H1 (cell line): ENCODE results near the gene U2AF1L4. TPM values are rescaled to one million over a fixed set of nuclear protein-coding genes. Genes with fewer than 3 reads are reported as not detected.

Source experiments
- CTCF ChIA-PET: fragments of 300-600 bp; sonication (Branson Sonifier 250); formaldehyde crosslinking; loops from one replicate; lab custom pipeline; 2021; ENCODE audit not compliant: partially characterized antibody; lab: Charles Lee
- POLR2A ChIA-PET: fragments of 300-600 bp; sonication (Branson Sonifier 250); formaldehyde crosslinking; loops from one replicate; lab custom pipeline; 2021; ENCODE audit warnings: inconsistent platforms; ENCODE audit not compliant: partially characterized antibody; lab: Charles Lee
- DNase-seq, 2 experiments: peaks; one replicate each; pipeline versions ENCODE4 v3.0.0 to v3.0.0-alpha.2; 2010 to 2022; ENCODE audit warnings: low spot score in 2 of 2, low read depth in 1 of 2, mixed read lengths in 1 of 2
- FAIRE-seq: peaks from 2 replicates; lab custom pipeline; 2011; peaks lifted over from hg19 to GRCh38; lab: Jason Lieb, UNC
- H2AFZ ChIP-seq: 2 replicates; pipeline ENCODE4 v1.8.1; 2012; ENCODE audit warnings: low read length, inconsistent platforms
- H2AK5ac ChIP-seq: 2 replicates; pipeline ENCODE4 v1.6.1; 2013; ENCODE audit warnings: low read depth, low read length
- H2BK120ac ChIP-seq: replicated peaks from 2 replicates; pipeline ENCODE3; 2013; ENCODE audit warnings: low read depth, low read length, inconsistent platforms
- H2BK12ac ChIP-seq: 2 replicates; pipeline ENCODE4 v1.6.1; 2013; ENCODE audit warnings: low read depth, low read length
- H2BK15ac ChIP-seq: 2 replicates; pipeline ENCODE4 v1.6.1; 2013; ENCODE audit warnings: low read length
- H2BK20ac ChIP-seq: 2 replicates; pipeline ENCODE4 v1.6.1; 2013; ENCODE audit warnings: low read length
- H2BK5ac ChIP-seq: 2 replicates; pipeline ENCODE4 v1.6.1; 2013; ENCODE audit warnings: low read depth, low read length
- H3K14ac ChIP-seq: 2 replicates; pipeline ENCODE4 v1.6.1; 2013; ENCODE audit warnings: inconsistent platforms; ENCODE audit not compliant: insufficient read length
- H3K18ac ChIP-seq: 2 replicates; pipeline ENCODE4 v1.6.1; 2013; ENCODE audit warnings: low read length; ENCODE audit errors: extremely low read depth
- H3K23ac ChIP-seq: 2 replicates; pipeline ENCODE4 v1.6.1; 2013; ENCODE audit warnings: inconsistent platforms; ENCODE audit not compliant: insufficient read length
- H3K23me2 ChIP-seq: 2 replicates; pipeline ENCODE4 v1.6.1; 2013; ENCODE audit warnings: low read depth, low read length
- H3K27ac ChIP-seq: 2 replicates; pipeline ENCODE4 v1.6.1; 2011; ENCODE audit warnings: low read depth, low read length, inconsistent platforms
- H3K27me3 ChIP-seq, 4 experiments: replicated peaks in 1 of 4; 1 replicate in 1 of 4; 2 replicates in 3 of 4; pipeline versions ENCODE4 v1.6.1 to v1.8.1; 2011 to 2013; ENCODE audit warnings: low read length in 3 of 4, mild to moderate bottlenecking in 3 of 4, inconsistent platforms in 2 of 4, mixed read lengths in 2 of 4, moderate library complexity in 1 of 4; ENCODE audit not compliant: control insufficient read depth in 3 of 4, insufficient read depth in 3 of 4; ENCODE audit errors: extremely low read depth in 1 of 4
- H3K36me3 ChIP-seq, 4 experiments: 2 replicates each; pipeline versions ENCODE4 v1.6.1 to v1.8.1; 2011 to 2013; ENCODE audit warnings: mild to moderate bottlenecking in 4 of 4, low read length in 3 of 4, moderate library complexity in 2 of 4, control low read depth in 1 of 4, inconsistent platforms in 1 of 4; ENCODE audit not compliant: insufficient read depth in 4 of 4, control insufficient read depth in 2 of 4
- H3K4ac ChIP-seq: replicated peaks from 2 replicates; pipeline ENCODE3; 2013; ENCODE audit warnings: low read length, low read depth, mixed read lengths, inconsistent platforms; ENCODE audit not compliant: insufficient read length
- H3K4me1 ChIP-seq, 4 experiments: replicated peaks in 1 of 4; 1 replicate in 1 of 4; 2 replicates in 3 of 4; pipeline versions ENCODE4 v1.6.1 to v1.8.1; 2011 to 2013; ENCODE audit warnings: low read length in 3 of 4, inconsistent platforms in 2 of 4, mixed read lengths in 1 of 4; ENCODE audit not compliant: insufficient read depth in 4 of 4, control insufficient read depth in 3 of 4
- H3K4me2 ChIP-seq, 2 experiments: 2 replicates each; pipeline versions ENCODE4 v1.6.1 to v1.8.1; 2011 to 2013; ENCODE audit warnings: low read depth in 2 of 2, low read length in 2 of 2, control low read depth in 1 of 2, inconsistent platforms in 1 of 2, mild to moderate bottlenecking in 1 of 2; ENCODE audit not compliant: insufficient read depth in 1 of 2
- H3K4me3 ChIP-seq, 4 experiments: fragments of 200-600, 300-600 bp in 1 of 4; sonication (generic), shearing (Covaris generic), sonication (Bioruptor Twin) in 1 of 4; 2 replicates each; pipeline versions ENCODE4 v1.5.1 to v1.8.1; 2011 to 2016; ENCODE audit warnings: low read length in 4 of 4, low read depth in 3 of 4, control low read depth in 2 of 4, inconsistent platforms in 2 of 4, mild to moderate bottlenecking in 2 of 4, mixed read lengths in 1 of 4, moderate library complexity in 1 of 4; ENCODE audit not compliant: insufficient read depth in 2 of 4; ENCODE audit errors: extremely low read depth in 1 of 4
- H3K56ac ChIP-seq: replicated peaks from 2 replicates; pipeline ENCODE3; 2013; ENCODE audit warnings: low read depth, mild to moderate bottlenecking, mixed read lengths, low read length, inconsistent platforms; ENCODE audit not compliant: insufficient read length
- H3K79me1 ChIP-seq: 2 replicates; pipeline ENCODE4 v1.6.1; 2013; ENCODE audit warnings: low read depth, low read length, control low read depth
- H3K79me2 ChIP-seq, 2 experiments: 2 replicates each; pipeline versions ENCODE4 v1.6.1 to v1.8.1; 2012 to 2013; ENCODE audit warnings: low read length in 2 of 2, mild to moderate bottlenecking in 2 of 2, inconsistent platforms in 1 of 2; ENCODE audit not compliant: insufficient read depth in 2 of 2, control insufficient read depth in 1 of 2
- H3K9ac ChIP-seq, 4 experiments: replicated peaks in 1 of 4; 1 replicate in 1 of 4; 2 replicates in 3 of 4; pipeline versions ENCODE4 v1.6.1 to v1.8.1; 2011 to 2013; ENCODE audit warnings: low read depth in 3 of 4, low read length in 3 of 4, control low read depth in 2 of 4, mild to moderate bottlenecking in 2 of 4, moderate library complexity in 2 of 4, inconsistent platforms in 1 of 4; ENCODE audit errors: extremely low read depth in 1 of 4
- H3K9me3 ChIP-seq, 2 experiments: 2 replicates each; pipeline versions ENCODE4 v1.6.1 to v1.8.1; 2012 to 2013; ENCODE audit warnings: mild to moderate bottlenecking in 2 of 2, moderate library complexity in 2 of 2, control low read depth in 1 of 2, inconsistent platforms in 1 of 2, low read depth in 1 of 2, low read length in 1 of 2, mixed read lengths in 1 of 2; ENCODE audit not compliant: insufficient read depth in 2 of 2
- H4K20me1 ChIP-seq, 2 experiments: replicated peaks in 1 of 2; 2 replicates each; pipeline versions ENCODE3 to v1.8.1; 2011 to 2013; ENCODE audit warnings: inconsistent platforms in 2 of 2, low read length in 2 of 2, mild to moderate bottlenecking in 1 of 2; ENCODE audit not compliant: insufficient read depth in 2 of 2, control insufficient read depth in 1 of 2
- H4K5ac ChIP-seq: 2 replicates; pipeline ENCODE4 v1.6.1; 2013; ENCODE audit warnings: low read length, low read depth, mixed read lengths, inconsistent platforms; ENCODE audit not compliant: insufficient read length
- H4K8ac ChIP-seq: 2 replicates; pipeline ENCODE4 v1.8.0; 2013; ENCODE audit warnings: mild to moderate bottlenecking, moderate library complexity, low read length, inconsistent platforms; ENCODE audit not compliant: insufficient read depth; ENCODE audit errors: extremely low read depth
- H4K91ac ChIP-seq: replicated peaks from 2 replicates; pipeline ENCODE3; 2013; ENCODE audit warnings: low read length, mixed read lengths, inconsistent platforms; ENCODE audit not compliant: insufficient read length
- BACH1 ChIP-seq: IDR thresholded peaks from 2 replicates; pipeline ENCODE4 v1.6.1; 2012; ENCODE audit warnings: low read length, improper control_type of control experiment
- CEBPB ChIP-seq: IDR thresholded peaks from 2 replicates; pipeline ENCODE4 v1.6.1; 2012; ENCODE audit warnings: low read depth, low read length
- CREB1 ChIP-seq: IDR thresholded peaks from 2 replicates; pipeline ENCODE4 v1.6.1; 2012; ENCODE audit warnings: inconsistent platforms
- HDAC2 ChIP-seq, 2 experiments: fragments of 300-600 bp in 1 of 2; sonication (generic) in 1 of 2; IDR thresholded peaks; 2 replicates each; pipeline ENCODE4 v1.6.1; 2011 to 2012; ENCODE audit warnings: low read depth in 2 of 2, low read length in 2 of 2, mild to moderate bottlenecking in 2 of 2, moderate library complexity in 2 of 2, borderline replicate concordance in 1 of 2, inconsistent platforms in 1 of 2
- PHF8 ChIP-seq: fragments of 200-600 bp; sonication (generic); conservative IDR thresholded peaks from 2 replicates; pipeline ENCODE4 v1.7.1; 2012; ENCODE audit warnings: low read depth, mild to moderate bottlenecking, inconsistent platforms, low read length, moderate library complexity
- POLR2A ChIP-seq, 2 experiments: IDR thresholded peaks; 1 replicate in 1 of 2; 2 replicates in 1 of 2; pipeline ENCODE4 v1.6.1; 2011; ENCODE audit warnings: low read depth in 2 of 2, low read length in 2 of 2, mild to moderate bottlenecking in 2 of 2; ENCODE audit errors: control extremely low read depth in 1 of 2
- RBBP5 ChIP-seq: IDR thresholded peaks from 2 replicates; pipeline ENCODE4 v1.7.1; 2012; ENCODE audit warnings: low read depth, mild to moderate bottlenecking, inconsistent platforms, low read length, moderate library complexity, borderline replicate concordance
- SP2 ChIP-seq: IDR thresholded peaks from 2 replicates; pipeline ENCODE4 v1.6.1; 2012; ENCODE audit warnings: mild to moderate bottlenecking, low read length, inconsistent platforms
- TCF12 ChIP-seq: IDR thresholded peaks from 2 replicates; pipeline ENCODE4 v1.6.1; 2011; ENCODE audit warnings: low read depth, mild to moderate bottlenecking, low read length
- ZNF274 ChIP-seq: IDR thresholded peaks from 2 replicates; pipeline ENCODE4 v1.7.0; 2012; ENCODE audit warnings: low read length, borderline replicate concordance; ENCODE audit errors: extremely low read depth
- WGBS, 2 experiments: shearing (Covaris generic) in 1 of 2; methylation state at CpG; one replicate each; pipeline versions ENCODE4 v1.1.6 to v1.1.7; 2013 to 2015; ENCODE audit warnings: low lambda C conversion rate in 2 of 2, mixed read lengths in 2 of 2, inconsistent platforms in 1 of 2, low coverage in 1 of 2, missing lambda C conversion rate in 1 of 2; ENCODE audit not compliant: insufficient replicate concordance in 2 of 2, insufficient coverage in 1 of 2, insufficient read length in 1 of 2; ENCODE audit errors: extremely low coverage in 1 of 2, missing lambda C conversion rate in 1 of 2; 5-methylcytosine and 5-hydroxymethylcytosine counted together
- polyA plus RNA-seq, 7 experiments: library from polyadenylated mRNA; depleted of rRNA in 3 of 7; stranded (reverse) in 5 of 7; unstranded in 2 of 7; fragments of >200 nt in 5 of 7; fragments of 200-250 nt in 2 of 7; gene quantifications; 1 replicate in 5 of 7; 2 replicates in 1 of 7; 4 replicates in 1 of 7; pipeline versions ENCODE4 v1.2.1 to v1.2.3, GENCODE V29; 2011 to 2013; ENCODE audit warnings: missing spikeins in 2 of 7, mixed read lengths in 2 of 7
- total RNA-seq: library from RNA; stranded (reverse); fragmentation: NEBNext Ultra II Directional; extraction: Animal tissue kit (Norgen Biotek cat#: 25700); gene quantifications from 2 replicates; pipeline ENCODE4 v1.2.1, GENCODE V29; 2021
- TF ChIP-seq, protein P1 (sequence below): IDR thresholded peaks from 2 replicates; pipeline ENCODE4 v1.6.1; 2012; ENCODE audit warnings: inconsistent platforms

U2AF1L4 gene
- total and polyA plus RNA-seq, 2 of the 8 experiments (the other 6 are each of a cell fraction or from before 2014, with no cell fraction given): 15.1 to 32.7 TPM

DNA sequence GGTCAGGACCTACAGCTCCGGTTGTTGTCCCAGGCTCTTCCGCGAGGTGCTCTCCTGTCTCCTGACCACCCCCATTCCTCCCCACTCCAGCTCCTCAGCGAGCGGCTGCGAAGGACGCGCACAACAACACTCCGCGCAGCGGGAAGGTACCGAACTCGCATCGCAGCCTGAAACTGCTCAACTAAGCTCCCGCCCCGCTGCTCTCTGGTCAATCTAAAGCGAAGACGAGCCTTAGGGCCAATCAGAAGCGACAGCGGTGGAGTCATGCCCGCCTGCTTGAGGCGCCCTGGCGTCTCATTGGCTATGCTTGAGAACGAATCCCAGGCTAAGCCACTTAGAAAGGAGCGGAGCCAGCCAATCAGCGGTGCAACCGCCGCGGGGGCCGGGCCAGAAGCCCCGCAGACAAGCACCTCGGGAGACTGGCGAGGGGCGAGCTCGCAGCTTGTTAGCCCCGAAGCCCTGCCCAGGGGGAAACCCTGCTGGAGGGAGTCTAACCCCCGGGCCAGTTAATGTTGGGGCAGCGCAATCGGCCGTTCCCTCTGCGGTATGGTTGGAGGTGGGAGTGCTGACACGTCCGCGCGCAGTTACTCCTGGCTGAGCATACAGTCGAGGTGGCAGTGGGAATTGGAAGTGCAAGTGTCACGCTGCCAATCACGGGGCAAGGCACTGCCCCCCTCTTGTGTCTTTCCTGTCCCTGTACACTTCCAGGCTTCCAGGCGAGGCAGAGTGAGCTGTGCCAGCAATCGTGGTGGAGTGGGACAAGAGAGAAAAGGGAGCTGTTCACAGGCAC is 42.8 kb downstream of the U2AF1L4 start:
- 2% methylated on average over 43 of the region's 50 CpGs; no CpG with 5 or more reads in 1 of the 2 experiments for whole genome bisulfite sequencing, 2 experiments
- Histone ChIP-seq H4K91ac (no peak overlapping the region), H3K36me3 (no peaks in the 10 kb centered on the region), H4K5ac (no peak overlapping the region), H3K23ac (no peak overlapping the region), H2AFZ (peak overlapping the region; percentile 94; the same call in 1 of the 2 replicates), H4K8ac (peak overlapping the region; percentile 88), H3K9ac (peak overlapping the region in 1 of 4 experiments; percentile 8; a peak in 3 of 7 replicates), H3K4me3 (peak overlapping the region; percentile 48 to 66 (median 56)), H3K4me1 (peaks cover 0 to 4% (median 3%) of the 10 kb centered on the region in 4 experiments; a peak in 4 of 7 replicates), H3K79me2 (no peaks in the 10 kb centered on the region), H3K9me3 (peaks cover 0 to 3% of the 10 kb centered on the region in 2 experiments; a peak in 1 of 4 replicates), H3K56ac (no peak overlapping the region), H3K14ac (no peak overlapping the region), H3K4ac (no peak overlapping the region), H4K20me1 (no peaks in the 10 kb centered on the region), H3K4me2 (peak overlapping the region; percentile 87 to 95), H3K27me3 (peaks cover 2 to 11% (median 11%) of the 10 kb centered on the region in 4 experiments; a peak in 6 of 7 replicates), H2BK15ac (0 out of 2 replicates have a peak overlapping the region, but pooled peaks have one; percentile 2), H3K18ac (0 out of 2 replicates have a peak overlapping the region, but pooled peaks have one; percentile 25), H2BK120ac (no peak overlapping the region), H3K27ac (no peak overlapping the region; the same call in 1 of the 2 replicates), H2BK5ac (peak overlapping the region; percentile 63; the same call in 1 of the 2 replicates), H2BK20ac (no peak overlapping the region), H2BK12ac (peak overlapping the region; percentile 84; the same call in 1 of the 2 replicates), H3K23me2 (peaks cover 4% of the 10 kb centered on the region; the same call in 1 of the 2 replicates), H2AK5ac (no peak overlapping the region), H3K79me1 (no peaks in the 10 kb centered on the region)
- ChIA-PET CTCF (interaction anchor here (0.6 to 8.4 kb wide), 10 partner anchors 9 to 389 kb away, joined by 3 to 67 read pairs (median 4); no protein-coding TSS in a partner anchor), POLR2A (interaction anchor here (0.6 to 3.7 kb wide), 8 partner anchors 10 to 349 kb away, joined by 3 to 28 read pairs (median 6); partner anchors contain the start of gene COX6B1)
- DNase-seq (peak; percentile 91 to 96), FAIRE-seq (peak; percentile 84)
- TF ChIP-seq HDAC2 (IDR thresholded peaks at IDR 0.05; ENCODE audit: borderline replicate concordance in 1 of 2, low read depth in 2 of 2, low read length in 2 of 2): no peak
- peak; percentile 18; the same call in 1 of the 2 replicates for TF ChIP-seq BACH1
- peak; percentile 51 for TF ChIP-seq CREB1
- peak; percentile 60; the same call in 1 of the 2 replicates for TF ChIP-seq RBBP5
- TF ChIP-seq PHF8: no peak
- peak; percentile 94 for TF ChIP-seq SP2
- TF ChIP-seq POLR2A (IDR thresholded peaks at IDR 0.05; ENCODE audit: control extremely low read depth in 1 of 2, low read depth in 2 of 2, low read length in 2 of 2): peak in 1 of 2 experiments; percentile 44; a peak in 1 of 3 replicates
- no peak for TF ChIP-seq CEBPB
- 0 out of 2 replicates have a peak, but pooled peaks have one; percentile 70 for TF ChIP-seq TCF12
- TF ChIP-seq ZNF274: no peak
- TF ChIP-seq, protein P1, sequence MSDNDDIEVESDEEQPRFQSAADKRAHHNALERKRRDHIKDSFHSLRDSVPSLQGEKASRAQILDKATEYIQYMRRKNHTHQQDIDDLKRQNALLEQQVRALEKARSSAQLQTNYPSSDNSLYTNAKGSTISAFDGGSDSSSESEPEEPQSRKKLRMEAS: peak; percentile 16; the same call in 1 of the 2 replicates
